HG02870 (cell line): ENCODE data around the gene NEUROG2.
A peak's percentile ranks its signal among the peaks of the same experiment; 100 is the strongest.
"Not testable (repeated sequence)": the region's sequence is repeated elsewhere in the genome, so short reads cannot be mapped to it uniquely, and the experiment has no call there.

Source experiments
- ATAC-seq: cut with Tn5 transposase; IDR thresholded peaks from one replicate; pipeline ENCODE4 v1.9.1; 2021; ENCODE audit warnings: mild to moderate bottlenecking, moderate library complexity; ENCODE audit not compliant: unreplicated experiment

The NEUROG2 gene

DNA sequence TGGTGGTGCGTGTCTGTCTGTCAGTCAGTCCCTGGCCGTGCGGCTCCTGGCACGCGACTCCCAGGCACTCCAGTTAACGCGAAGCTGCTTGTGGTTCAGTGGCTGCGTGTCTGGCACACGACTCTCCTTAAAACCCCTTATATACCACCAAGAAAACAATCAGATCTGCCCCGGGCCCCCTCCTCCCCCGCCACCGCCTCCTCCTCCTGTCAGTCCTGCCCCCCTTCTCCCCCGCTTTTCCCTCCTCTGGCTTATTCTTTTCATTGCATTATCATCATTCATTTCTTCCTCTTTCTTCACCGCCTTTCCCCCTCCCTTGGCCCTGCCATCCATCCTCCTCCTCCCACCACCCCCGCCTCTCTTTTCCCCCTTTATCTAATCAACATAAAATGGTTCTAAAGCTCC is at the start of gene NEUROG2:
Gene NEUROG2, minus strand, starts transcription at position 115 of the 405 bp plus-strand sequence. CDS start 705 bp downstream, outside the sequence.
- ATAC-seq = no peak

DNA sequence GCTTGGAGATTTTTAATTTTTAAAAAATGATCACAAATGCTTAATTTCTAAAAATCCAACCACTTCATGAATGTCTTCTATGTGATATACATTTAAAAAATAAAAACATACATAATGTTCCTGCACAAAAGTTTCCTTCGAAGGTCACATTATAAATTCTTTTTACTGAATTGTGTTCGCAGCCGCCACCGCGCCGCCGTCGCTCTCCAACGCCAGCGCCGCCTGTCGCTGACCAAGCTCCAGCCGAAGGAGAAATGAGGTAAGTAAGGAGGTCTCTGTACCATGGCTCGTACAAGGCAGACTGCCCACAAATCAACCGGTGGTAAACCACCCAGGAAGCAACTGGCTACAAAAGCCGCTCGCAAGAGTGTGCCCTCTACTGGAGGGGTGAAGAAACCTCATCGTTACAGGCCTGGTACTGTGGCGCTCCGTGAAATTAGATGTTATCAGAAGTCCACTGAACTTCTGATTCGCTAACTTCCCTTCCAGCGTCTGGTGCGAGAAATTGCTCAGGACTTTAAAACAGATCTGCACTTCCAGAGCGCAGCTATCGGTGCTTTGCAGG is 48.8 kb upstream of the NEUROG2 start:
- no peak for ATAC-seq

DNA sequence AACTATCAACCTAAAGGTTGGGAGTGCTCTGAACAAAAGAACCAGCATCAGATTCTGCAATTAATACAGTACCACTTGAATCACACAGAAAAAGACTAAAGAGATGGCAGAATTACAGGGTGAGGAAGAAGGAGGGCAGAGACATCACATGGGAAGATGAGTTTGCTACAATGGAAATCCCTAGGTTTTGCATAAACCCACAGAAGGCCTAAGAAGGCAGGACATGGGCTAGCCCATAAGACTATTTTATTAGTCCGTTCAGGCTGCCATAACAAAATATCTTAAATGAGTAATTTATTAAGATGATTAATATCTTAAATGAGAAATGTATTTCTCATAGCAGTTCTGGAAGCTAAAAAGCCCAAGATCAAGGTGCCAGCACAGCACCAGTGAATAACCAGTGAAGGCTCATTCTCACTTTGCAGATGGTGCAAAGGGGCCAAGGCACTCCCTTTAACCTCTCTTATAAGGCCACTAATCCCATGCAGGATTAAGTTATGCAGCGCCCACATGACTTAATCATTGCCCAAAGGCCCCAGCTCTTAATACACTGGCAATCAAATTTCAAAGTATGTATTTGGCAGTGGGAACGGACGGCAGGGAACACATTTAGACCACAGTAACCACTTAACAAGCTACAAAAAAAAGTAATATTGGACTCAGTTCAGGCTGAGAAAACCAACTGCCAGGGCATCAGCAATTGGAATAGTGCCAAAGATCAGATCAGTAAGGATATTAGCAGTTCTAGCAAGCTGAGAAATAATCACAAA is 47.6 kb upstream of the NEUROG2 start:
- ATAC-seq = no peak

DNA sequence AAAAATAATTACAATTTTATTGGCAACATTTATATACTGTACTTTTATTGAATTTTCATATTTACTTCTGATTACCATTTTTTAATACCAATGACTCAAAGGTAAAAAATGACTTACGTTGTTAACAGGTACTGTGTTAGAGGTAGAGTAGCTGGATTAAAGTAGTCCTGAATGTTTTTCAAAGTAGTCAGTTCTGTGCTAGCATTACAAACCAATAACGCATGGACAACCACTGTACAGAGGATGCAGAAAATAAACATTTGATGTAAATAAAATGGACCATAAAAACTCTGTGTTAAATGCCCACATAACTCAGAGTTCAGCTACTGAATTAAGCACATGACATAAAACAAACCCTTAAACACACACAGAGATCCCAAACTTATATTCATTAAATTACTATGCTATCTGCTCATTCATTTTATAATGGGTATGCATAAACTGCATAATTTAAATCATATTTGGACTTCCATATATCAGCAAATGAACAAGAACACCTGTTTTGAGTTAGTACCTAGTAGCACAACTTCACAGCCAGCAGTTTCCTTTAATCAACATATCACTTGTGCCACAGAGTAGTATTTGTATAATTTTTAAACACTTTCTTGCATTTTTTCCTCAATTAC is 46.4 kb upstream of the NEUROG2 start:
- no peak for ATAC-seq

DNA sequence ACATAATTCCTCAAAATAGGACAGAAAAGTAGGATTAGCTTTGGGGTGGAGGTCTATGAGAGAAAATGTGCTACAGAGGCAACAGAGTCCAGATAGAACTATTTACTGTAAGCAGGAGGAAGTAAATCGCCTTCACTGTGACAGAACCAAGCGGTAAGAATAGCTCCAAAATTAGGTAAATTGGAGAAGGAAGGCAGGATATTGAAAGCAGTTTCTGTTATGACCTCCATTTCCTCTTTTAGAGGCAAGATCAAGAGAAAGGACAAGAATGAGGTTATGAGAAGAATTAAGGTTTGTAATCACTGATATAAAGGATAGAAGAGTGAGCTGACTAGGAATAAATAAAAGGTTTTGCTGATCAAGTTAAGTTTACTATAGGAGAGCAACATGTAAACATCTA is 44.1 kb upstream of the NEUROG2 start:
- peak; percentile 59 for ATAC-seq

DNA sequence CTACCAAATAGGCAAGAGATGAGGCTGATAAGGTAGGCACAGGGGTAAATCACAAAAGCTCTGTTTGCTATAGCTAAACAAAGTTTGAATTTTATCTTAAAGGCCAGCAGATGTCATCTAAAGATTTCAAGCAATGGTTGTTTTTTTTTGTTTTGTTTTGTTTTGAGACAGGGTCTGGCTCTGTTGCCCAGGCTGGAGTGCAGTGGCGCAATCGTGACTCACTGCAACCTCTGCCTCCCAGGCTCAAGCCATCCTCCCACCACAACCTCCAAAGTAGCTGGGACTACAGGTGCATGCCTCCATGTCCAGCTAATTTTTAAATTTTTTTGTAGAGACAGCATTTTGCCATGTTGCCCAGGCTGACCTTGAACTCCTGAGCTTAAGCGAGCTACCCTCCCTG is 43.1 kb upstream of the NEUROG2 start:
- no peak for ATAC-seq

DNA sequence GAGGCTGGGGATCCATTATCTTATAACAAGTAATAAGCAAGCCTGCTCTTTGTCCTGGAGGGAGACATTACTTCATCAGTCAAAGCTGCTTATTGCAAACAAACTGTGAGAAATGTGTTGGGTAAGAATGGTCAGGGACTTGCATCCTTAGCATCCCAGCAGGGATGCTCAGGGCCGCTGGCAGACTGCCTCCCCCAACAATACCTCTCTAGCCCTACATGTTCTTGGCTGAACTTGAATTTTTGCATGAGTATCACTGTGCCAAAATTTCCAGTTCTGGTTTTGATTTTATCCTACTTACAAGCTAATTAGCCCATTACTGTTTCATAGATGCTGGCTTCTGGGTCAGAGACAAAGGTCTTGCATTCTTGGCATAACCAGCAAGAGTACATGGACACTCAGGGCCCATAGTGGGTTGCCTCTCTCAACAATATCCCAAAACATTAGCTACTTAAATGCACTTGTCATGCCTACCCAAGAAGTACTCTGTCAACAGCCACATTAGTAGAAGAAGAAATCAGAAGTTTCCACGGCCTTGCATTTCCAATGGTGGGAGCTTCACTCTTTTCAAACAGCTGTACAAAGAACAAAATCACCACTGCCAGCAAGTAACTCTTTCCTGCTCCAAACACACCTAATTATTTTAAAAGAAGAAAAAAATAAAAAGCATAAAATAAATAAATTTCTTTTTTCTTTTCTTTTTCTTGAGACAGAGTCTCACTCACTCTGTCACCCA is 41.9 kb upstream of the NEUROG2 start:
- no peak for ATAC-seq

DNA sequence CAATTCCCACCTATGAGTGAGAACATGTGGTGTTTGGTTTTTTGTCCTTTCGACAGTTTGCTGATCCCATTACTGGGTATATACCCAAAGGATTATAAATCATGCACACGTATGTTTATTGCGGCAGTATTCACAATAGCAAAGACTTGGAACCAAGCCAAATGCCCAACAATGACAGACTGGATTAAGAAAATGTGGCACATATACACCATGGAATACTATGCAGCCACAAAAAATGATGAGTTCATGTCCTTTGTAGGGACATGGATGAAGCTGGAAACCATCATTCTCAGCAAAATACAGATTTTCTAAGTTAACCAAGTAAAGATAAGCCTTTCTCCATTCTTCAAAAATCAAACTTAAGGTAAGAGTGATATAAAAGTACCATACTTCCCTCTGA is 38.3 kb upstream of the NEUROG2 start:
- not testable (repeated sequence) for ATAC-seq

DNA sequence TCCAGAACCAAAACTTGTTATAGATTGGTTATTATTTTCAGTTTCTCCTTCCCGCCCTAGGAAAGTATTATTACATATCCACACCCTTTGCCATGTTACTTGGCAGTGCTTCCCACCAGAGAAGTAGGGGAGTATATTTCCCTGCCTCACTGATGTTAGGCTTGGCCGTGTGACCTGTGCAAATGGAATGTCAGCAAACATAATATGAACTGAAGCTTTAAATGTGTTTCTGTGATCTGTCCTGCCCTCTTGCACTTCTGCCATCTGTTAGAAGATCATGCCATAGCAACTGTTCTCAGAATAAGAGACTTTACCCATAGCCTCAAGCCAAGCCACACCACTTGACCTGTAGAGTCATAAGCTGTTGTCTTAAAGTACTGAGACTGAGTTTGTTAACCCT is 36.7 kb upstream of the NEUROG2 start:
- no peak for ATAC-seq

DNA sequence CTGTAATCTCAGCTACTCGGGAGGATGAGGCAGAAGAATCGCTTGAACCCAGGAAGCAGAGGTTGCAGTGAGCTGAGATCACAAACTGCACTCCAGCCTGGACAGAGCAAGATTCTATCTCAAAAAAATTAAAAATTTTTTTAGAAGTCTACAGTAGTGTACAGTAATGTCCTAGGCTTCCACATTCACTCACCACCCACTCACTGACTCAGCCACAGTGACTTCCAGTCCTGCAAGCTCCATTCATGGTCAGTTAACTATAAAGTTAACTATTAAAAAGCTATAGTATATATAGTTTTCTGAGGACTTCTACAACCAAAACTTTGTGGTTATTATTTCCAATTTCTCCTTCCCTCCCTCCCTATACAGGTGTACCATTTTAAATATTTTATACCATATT is 34.7 kb upstream of the NEUROG2 start:
- ATAC-seq = no peak

DNA sequence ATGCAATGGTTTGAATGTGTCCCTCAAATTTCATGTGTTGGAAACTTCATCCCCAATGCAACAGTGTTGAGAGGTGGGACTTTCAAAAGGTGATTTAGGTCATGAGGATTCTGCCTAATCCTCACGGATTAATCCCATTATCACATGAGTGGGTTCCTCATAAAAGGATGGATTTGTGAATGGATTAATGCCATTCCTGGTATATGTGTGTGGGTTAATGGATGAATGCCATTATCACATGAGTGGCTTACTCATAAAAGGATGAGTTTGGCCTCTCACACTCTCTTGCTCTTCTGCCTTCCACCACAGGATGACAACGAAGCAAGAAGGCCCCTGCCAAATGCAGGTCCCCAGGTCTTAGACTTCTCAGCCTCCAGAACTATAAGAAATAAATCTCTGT is 30.5 kb upstream of the NEUROG2 start:
- no peak for ATAC-seq

DNA sequence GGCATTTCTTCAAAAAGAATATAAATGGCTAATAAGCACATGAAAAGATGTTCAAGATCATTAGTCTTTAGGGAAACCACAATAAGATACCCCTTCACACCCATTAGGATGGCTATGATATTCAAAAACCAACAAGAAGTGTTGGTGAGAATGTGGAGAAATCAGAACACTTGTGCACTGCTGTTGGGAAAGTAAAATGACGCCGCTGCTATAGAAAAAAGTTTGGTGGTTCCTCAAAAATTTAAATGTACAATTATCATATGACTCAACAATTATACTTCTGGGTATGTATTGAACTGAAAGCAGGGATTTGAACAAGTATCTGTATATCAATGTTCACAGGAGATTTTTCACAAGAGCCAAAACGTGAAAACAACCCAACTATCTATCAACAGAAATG is 29.4 kb upstream of the NEUROG2 start:
- ATAC-seq = no peak

DNA sequence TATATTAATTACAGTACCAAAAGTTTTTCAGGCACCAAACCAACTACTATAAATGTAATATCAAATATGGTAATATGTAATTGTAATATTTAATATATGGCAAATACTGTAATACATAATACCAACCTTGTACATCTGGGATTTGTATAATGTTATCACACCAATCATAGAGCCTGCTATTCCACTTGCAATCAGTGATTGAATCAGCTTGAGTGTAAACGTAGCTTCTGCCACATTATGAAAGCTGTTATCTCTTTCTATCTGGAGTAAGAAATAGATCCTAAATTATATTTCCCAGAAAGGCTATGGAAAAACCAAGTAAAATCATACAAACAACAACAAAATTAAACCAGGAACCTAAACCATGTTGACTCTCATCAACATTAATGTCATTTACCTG is 24.7 kb upstream of the NEUROG2 start:
- ATAC-seq = no peak

DNA sequence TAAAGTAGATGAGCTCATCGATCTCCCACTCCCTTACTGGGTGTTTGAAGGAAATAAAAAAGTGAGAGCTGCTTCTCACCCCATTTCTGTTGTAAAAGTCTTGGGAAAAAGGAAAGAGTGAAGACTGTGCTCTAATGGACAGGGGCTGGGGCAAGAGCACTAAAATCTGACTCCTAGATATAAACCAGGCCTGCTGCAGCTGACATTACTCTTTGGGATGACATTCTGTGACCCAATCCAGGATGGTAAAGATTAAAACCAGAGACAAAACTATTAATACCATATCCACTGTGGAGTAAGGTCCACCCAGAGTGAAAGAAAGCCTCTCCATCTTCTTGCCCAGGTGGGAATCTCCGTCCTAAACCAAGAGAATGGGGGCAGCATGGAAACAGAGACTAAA is 20.1 kb upstream of the NEUROG2 start:
- no peak for ATAC-seq

DNA sequence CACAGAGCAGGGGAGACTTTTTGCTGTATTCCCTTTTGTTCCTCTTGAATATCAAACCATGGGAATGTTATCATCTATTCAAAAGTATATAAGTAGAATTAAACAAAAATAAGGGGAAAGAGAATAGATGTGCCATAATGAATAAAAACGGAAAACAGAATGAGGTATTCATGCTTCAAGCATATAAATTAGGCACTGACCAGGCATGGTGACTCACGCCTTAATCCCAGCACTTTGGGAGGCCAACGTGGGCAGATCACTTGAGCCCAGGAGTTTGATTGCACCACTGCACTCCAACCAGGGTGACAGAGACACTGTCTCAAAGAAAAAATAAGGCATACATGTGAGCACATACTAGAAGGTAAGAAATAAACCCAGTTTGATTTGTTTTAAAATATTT is 16.3 kb upstream of the NEUROG2 start:
- ATAC-seq = no peak

DNA sequence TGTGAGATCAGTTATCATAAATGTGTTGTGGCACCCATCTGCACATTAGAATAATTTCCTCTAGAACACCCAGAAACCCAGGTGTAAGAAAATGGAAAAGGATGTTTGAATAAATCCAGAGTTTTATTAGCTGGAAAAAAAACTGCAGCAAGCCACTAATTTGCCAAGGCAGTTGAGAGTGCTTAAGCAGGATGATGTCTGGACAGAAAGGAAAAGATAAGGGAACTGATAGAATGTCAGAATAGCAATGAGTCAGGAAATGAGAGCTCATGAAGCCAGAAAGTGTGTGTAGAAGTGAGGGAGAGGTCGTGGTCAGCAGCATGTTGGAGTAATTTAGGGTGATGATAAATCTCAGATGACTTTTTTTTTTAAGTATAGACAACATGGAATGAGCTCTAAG is 15.2 kb upstream of the NEUROG2 start:
- ATAC-seq = no peak

DNA sequence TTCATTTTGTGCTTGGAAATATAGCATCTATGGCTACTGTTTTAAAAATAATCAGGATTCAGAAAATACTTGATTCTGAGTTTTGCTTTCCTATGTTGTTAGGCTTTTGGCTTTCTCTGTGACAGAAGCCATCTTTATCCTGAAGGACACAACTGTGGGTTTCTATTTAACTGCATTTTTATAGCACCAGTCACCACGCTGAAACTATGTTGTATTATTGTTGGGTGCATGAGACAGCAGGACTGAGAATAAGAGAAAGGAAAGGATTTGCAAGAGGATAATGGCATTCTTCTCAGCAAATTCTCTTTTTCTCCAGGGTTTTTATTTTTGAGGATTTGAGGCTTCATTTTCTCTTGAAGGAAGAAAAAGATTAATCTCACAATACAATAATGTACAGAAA is 10.1 kb upstream of the NEUROG2 start:
- ATAC-seq = no peak

DNA sequence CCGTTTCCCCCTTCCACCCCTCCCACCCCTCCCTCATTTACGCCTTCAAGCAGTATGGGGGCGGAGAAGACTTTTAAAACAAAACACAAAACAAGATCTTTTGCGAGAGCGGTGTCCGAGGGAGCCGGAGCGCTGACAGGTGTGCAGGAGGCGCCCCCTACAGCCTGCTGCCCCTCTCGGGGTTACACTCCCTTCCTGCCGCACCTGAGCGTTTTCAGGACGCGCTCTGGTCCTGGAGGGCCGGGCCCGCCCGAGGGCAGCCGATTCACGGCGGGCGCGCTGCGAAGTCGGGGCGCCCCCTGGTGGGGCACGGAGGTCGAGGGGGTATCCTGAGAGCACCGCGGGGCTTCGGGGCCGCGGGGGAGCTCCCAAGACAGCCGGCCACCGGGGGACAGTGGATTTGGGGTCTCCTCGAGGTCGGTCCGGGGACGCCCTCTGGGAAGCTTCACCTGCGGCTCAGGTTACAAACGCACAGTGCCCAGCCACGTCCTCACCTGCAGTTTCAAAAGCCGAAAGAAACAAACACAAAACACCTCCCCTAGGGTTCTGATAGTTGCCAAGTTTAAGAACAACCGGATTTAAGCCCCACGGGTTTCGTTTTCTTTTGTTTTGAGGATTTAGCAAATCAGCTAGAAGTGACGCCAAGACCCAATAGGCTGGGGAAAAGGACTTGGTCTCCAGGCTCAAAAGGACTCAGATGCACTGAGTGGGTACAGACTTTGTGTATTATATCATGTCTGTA is 8.0 kb upstream of the NEUROG2 start:
- peak; percentile 84 for ATAC-seq

DNA sequence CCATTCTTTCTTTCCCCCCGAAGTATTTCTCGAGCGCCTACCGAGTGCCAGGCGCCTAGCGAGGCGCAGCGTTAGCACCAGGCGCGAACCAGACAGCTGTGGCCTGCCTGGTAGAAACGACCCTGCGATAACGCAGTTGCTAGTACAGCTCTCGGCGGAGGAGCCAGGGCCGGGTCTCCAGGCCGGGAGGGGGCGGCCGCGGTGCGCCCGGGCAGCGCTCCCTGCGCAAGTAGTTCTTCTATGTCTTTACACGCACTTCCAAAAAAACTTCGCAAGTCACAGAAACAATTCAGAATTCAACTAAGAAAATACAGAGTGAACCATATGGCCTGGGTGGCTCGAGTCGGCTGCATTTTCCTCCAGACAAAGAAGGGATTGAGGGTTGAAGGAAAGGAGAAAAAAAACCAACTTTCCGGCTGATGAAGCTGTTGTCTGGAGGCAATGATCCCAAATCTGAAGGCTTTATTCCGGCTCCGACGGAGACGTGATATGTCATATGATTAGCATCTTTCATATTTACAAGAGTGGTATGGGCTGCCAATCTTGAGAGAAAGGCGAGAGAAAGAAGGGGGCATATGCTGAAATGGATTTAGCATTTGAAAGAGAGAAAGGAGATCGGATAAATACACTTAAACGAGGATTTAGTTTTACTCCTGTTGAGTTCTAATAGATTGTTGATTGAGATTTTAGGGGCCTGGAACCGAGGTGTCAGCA is 7.2 kb upstream of the NEUROG2 start:
- ATAC-seq = peak; percentile 35

DNA sequence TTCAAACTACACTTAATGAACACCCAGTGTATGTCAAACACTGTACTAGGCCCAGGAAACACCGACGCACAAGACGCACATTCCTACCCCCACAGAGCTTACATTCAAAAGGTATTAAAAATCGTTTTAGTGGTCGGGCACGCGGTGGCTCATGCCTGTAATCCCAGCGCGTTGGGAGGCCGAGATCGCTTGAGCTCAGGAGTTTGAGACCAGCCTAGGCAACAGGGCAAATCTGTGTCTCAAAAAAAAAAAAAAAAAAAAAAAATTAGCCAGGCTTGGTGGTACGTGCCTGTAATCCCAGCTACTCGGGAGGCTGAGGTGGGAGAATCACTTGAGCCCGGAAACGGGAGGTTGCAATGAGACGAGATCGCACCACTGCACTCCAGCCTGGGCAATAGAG is 6.5 kb upstream of the NEUROG2 start:
- not testable (repeated sequence) for ATAC-seq
